ENCODE measurements around the gene ASMTL. TPM values are rescaled to one million over a fixed set of nuclear protein-coding genes. Genes with fewer than 3 reads are reported as not detected.

Gene ASMTL
- total and polyA plus RNA-seq, 2 donors (not counting 1 experiment from before 2014, with no cell fraction given), result 12.9 to 19.8 TPM

DNA sequence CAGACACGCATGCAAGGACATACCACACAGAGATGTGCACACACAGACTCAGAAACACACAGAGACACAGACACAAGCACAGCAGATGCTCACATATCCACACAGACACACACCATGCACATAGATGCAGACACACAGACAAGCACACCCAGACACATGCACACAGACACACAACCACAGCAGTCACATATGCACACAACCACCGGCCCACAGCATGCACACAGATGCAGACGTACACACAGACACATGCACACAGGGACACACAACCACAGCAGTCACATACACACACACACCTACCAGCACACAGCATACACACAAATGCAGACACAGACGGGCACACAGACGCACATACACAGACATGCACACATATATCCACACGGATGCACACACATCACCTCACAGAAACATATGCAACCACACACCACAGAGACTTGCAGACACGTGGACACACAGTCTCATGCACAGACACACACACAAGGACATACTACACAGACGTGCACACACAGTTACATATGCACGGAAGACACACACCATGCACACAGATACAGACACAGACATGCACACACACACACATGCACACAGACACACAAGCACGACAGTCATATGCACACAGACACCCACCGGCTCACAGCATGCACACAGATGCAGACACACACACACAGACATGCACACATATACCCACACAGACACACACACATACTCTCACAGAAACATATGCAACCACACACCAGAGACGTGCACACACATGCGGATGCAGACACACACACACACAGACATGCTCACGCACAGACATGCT lies 35.5 kb downstream of the ASMTL start:
- no peak overlapping the region for H3K4me3 ChIP-seq (replicated peaks in 1 of 4; ENCODE audit: control extremely low read depth in 1 of 4, insufficient read depth in 1 of 4, low read depth in 3 of 4, low read length in 4 of 4)
- H3K9ac ChIP-seq (ENCODE audit: insufficient read depth, low read length), result no peak overlapping the region
- H2AFZ ChIP-seq (ENCODE audit: low read length), result no peak overlapping the region
- H3K27me3 ChIP-seq (ENCODE audit: control insufficient read depth, insufficient read depth, low read length), result no peaks in the 10 kb centered on the region
- TF ChIP-seq, protein P1, sequence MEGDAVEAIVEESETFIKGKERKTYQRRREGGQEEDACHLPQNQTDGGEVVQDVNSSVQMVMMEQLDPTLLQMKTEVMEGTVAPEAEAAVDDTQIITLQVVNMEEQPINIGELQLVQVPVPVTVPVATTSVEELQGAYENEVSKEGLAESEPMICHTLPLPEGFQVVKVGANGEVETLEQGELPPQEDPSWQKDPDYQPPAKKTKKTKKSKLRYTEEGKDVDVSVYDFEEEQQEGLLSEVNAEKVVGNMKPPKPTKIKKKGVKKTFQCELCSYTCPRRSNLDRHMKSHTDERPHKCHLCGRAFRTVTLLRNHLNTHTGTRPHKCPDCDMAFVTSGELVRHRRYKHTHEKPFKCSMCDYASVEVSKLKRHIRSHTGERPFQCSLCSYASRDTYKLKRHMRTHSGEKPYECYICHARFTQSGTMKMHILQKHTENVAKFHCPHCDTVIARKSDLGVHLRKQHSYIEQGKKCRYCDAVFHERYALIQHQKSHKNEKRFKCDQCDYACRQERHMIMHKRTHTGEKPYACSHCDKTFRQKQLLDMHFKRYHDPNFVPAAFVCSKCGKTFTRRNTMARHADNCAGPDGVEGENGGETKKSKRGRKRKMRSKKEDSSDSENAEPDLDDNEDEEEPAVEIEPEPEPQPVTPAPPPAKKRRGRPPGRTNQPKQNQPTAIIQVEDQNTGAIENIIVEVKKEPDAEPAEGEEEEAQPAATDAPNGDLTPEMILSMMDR (conservative IDR thresholded peaks at IDR 0.05 in 1 of 2, IDR thresholded peaks at IDR 0.05 in 1 of 2; ENCODE audit: low read depth in 1 of 2, low read length in 2 of 2), result no peak
- no peak for TF ChIP-seq EZH2 (IDR thresholded peaks at IDR 0.05; ENCODE audit: low read length, missing control alignments)
- H3K36me3 ChIP-seq (ENCODE audit: control insufficient read depth, insufficient read depth, low read length), result peaks cover 23% of the 10 kb centered on the region
- H3K27ac ChIP-seq (ENCODE audit: insufficient read depth, low read length), result no peak overlapping the region
- no peaks in the 10 kb centered on the region for H4K20me1 ChIP-seq (ENCODE audit: control insufficient read depth, extremely low read depth, insufficient read depth, low read length)
- H3K9me3 ChIP-seq (ENCODE audit: control insufficient read depth, insufficient read depth, low read depth, low read length), result no peaks in the 10 kb centered on the region
- no peaks in the 10 kb centered on the region for H3K79me2 ChIP-seq (ENCODE audit: control insufficient read depth, insufficient read depth, low read length)
- H3K4me1 ChIP-seq (ENCODE audit: control insufficient read depth, extremely low read depth, insufficient read depth, low read length), result no peaks in the 10 kb centered on the region
- DNase-seq (ENCODE audit: low read depth in 2 of 2), result no peak
- no peak overlapping the region for H3K4me2 ChIP-seq (ENCODE audit: extremely low read depth, insufficient read depth, low read length)

DNA sequence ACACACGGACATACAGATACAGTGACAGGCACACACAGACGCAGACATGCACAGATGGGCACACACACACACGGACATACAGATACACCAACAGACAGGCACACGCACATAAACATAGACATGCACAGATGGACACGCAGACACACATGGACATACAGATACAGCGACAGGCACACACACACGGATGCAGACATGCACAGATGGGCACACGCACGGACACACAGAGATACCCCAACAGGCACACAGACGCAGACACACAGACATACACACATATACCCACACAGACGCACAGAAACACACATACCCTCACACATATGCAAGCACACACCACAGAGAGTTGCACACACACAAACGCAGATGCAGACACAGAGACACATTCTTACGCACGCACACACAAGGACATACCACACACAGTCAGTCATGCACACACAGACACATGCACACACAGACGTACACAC lies 36.4 kb downstream of the ASMTL start:
- no peak overlapping the region for H3K4me3 ChIP-seq (replicated peaks in 1 of 4; ENCODE audit: control extremely low read depth in 1 of 4, insufficient read depth in 1 of 4, low read depth in 3 of 4, low read length in 4 of 4)
- H3K9ac ChIP-seq (ENCODE audit: insufficient read depth, low read length), result no peak overlapping the region
- H3K4me2 ChIP-seq (ENCODE audit: extremely low read depth, insufficient read depth, low read length), result no peak overlapping the region
- H2AFZ ChIP-seq (ENCODE audit: low read length), result no peak overlapping the region
- H3K27ac ChIP-seq (ENCODE audit: insufficient read depth, low read length), result no peak overlapping the region
- H3K4me1 ChIP-seq (ENCODE audit: control insufficient read depth, extremely low read depth, insufficient read depth, low read length), result no peaks in the 10 kb centered on the region
- H3K79me2 ChIP-seq (ENCODE audit: control insufficient read depth, insufficient read depth, low read length), result no peaks in the 10 kb centered on the region
- H3K27me3 ChIP-seq (ENCODE audit: control insufficient read depth, insufficient read depth, low read length), result no peaks in the 10 kb centered on the region
- H3K9me3 ChIP-seq (ENCODE audit: control insufficient read depth, insufficient read depth, low read depth, low read length), result no peaks in the 10 kb centered on the region
- H3K36me3 ChIP-seq (ENCODE audit: control insufficient read depth, insufficient read depth, low read length), result peaks cover 20% of the 10 kb centered on the region
- TF ChIP-seq, protein P1 (conservative IDR thresholded peaks at IDR 0.05 in 1 of 2, IDR thresholded peaks at IDR 0.05 in 1 of 2; ENCODE audit: low read depth in 1 of 2, low read length in 2 of 2), result no peak
- no peak for TF ChIP-seq EZH2 (IDR thresholded peaks at IDR 0.05; ENCODE audit: low read length, missing control alignments)
- H4K20me1 ChIP-seq (ENCODE audit: control insufficient read depth, extremely low read depth, insufficient read depth, low read length), result no peaks in the 10 kb centered on the region
- no peak for DNase-seq (ENCODE audit: low read depth in 2 of 2)

DNA sequence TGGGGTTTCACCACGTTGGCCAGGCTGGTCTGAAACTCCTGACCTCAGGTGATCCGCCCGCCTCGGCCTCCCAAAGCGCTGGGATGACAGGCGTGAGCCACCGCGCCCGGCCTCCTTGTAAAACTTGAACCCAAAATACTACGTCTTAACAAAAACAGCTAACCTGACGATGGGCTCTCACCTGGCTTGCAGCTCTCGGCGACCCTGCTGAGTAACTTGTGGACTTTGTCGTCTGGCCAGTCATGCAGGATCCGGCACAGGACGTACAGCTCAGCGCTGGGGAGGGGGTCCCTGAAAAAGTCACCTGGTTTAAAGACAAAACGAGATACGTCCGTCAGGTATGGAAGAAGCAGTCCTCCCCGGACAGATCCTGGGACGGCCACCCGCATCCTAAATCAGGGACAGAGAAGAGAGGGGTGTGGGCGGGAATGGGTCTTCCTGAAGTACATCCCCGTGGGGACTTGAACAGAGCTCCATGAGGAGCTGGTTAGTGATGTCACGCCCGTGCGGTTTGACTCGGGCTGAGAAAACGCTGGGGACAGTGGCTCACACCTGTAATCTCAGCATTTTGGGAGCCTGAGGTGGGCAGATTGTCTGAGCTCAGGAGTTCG lies 40.1 kb downstream of the ASMTL start:
- Histone ChIP-seq H4K20me1 (ENCODE audit: control insufficient read depth, extremely low read depth, insufficient read depth, low read length) (no peaks in the 10 kb centered on the region), H3K4me3 (replicated peaks in 1 of 4; ENCODE audit: control extremely low read depth in 1 of 4, insufficient read depth in 1 of 4, low read depth in 3 of 4, low read length in 4 of 4) (no peak overlapping the region), H3K4me2 (ENCODE audit: extremely low read depth, insufficient read depth, low read length) (no peak overlapping the region), H3K79me2 (ENCODE audit: control insufficient read depth, insufficient read depth, low read length) (no peaks in the 10 kb centered on the region), H3K9ac (ENCODE audit: insufficient read depth, low read length) (no peak overlapping the region), H3K9me3 (ENCODE audit: control insufficient read depth, insufficient read depth, low read depth, low read length) (no peaks in the 10 kb centered on the region), H3K4me1 (ENCODE audit: control insufficient read depth, extremely low read depth, insufficient read depth, low read length) (no peaks in the 10 kb centered on the region), H3K27me3 (ENCODE audit: control insufficient read depth, insufficient read depth, low read length) (no peaks in the 10 kb centered on the region), H2AFZ (ENCODE audit: low read length) (no peak overlapping the region), H3K36me3 (ENCODE audit: control insufficient read depth, insufficient read depth, low read length) (peaks cover 18% of the 10 kb centered on the region), H3K27ac (ENCODE audit: insufficient read depth, low read length) (no peak overlapping the region)
- DNase-seq (ENCODE audit: low read depth in 2 of 2), result no peak
- no peak for TF ChIP-seq EZH2 (IDR thresholded peaks at IDR 0.05; ENCODE audit: low read length, missing control alignments)
- TF ChIP-seq, protein P1 (conservative IDR thresholded peaks at IDR 0.05 in 1 of 2, IDR thresholded peaks at IDR 0.05 in 1 of 2; ENCODE audit: low read depth in 1 of 2, low read length in 2 of 2), result no peak

All from fibroblast of lung (primary cell).